Epithelial cell of proximal tubule (primary cell): ENCODE measurements around the gene ITGB3. TPM values are rescaled to one million over a fixed set of nuclear protein-coding genes. Genes with fewer than 3 reads are reported as not detected.

Experiments used
- DNase-seq: peaks from one replicate; pipeline ENCODE4 v3.0.0-alpha.2; 2011; ENCODE audit warnings: low read depth
- H3K4me3 ChIP-seq: 2 replicates; pipeline ENCODE4 v1.5.1; 2011; ENCODE audit warnings: low read depth, mild to moderate bottlenecking, low read length
- CTCF ChIP-seq: conservative IDR thresholded peaks from 2 replicates; pipeline ENCODE4 v1.5.1; 2012; ENCODE audit warnings: low read depth, mild to moderate bottlenecking, low read length
- total RNA-seq: library from RNA; depleted of rRNA; stranded (reverse); fragments of >200 nt; gene quantifications from 2 replicates; pipeline ENCODE4 v1.2.3, GENCODE V29; 2015

Gene ITGB3
- total RNA-seq, 1 donor from 2014 or later, result 181 TPM

DNA sequence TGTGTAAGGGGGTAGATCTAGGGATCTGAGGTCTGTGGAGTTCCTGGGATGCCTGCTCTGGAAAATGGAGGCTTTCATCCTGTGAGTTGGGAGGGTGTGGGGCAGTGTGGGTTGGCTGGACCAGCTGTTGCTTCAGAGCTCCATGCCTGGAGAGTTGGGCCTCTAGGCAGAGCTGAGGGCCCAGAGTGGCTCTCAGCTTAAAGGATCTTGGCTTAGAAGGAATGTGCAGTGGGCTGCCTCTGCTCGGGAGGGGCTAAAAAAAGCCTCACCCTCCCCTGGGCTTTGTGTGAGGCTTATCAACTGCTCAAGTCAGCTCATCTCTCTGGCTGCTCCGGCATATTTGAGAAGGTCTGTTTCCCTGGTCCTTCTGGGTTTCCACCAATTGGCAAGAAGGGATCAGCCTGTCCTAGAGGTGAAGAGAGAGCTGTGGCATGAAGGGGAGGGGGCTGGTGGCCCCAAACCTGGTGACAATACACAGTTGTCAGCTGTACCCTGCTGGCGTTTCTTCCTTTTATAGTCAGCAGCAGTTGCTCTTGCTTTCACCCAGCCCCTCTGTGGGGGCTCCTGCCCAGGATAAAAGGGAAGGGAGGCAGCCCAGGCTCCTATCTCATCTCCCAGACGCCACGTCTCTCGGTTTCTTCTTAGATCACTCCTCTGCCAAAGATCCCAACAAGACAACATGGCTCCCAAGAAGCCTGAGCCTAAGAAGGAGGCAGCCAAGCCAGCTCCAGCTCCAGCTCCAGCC is 44.7 kb upstream of the ITGB3 start, which contains the start of gene MYL4:
TSS of gene MYL4 (plus strand) at position 605 of the 745 bp plus-strand sequence. CDS start at position 680, 75 bp downstream.
- TF ChIP-seq CTCF, result no peak
- no peak for DNase-seq
- H3K4me3 ChIP-seq, result no peak within 1 kb of the TSS

- no peak for DNase-seq
- no peak overlapping the region for H3K4me3 ChIP-seq
- no peak for TF ChIP-seq CTCF
Observed at GRCh38 chr17:47209499-47209898, 44.1 kb upstream of the ITGB3 start.

DNA sequence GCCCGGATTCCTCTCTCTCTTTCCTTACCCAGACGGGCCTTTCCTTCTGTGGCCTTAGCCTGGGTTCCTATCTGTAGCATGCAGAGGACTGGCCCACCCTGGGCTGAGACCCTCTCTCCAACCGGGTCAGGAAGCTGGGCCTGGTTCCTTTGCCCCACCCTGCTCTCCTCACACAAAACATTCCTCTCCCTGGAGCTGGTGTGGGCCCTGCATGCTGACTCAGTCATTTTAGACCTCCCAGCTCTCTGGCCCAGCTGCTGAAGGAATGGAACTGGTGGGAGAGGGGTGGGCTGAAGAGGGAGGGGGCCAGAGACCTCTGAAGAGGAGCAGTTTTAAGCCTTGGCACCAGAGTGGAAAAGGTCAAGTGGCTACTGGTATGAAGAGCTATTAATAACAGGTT is 43.5 kb upstream of the ITGB3 start:
- DNase-seq, result no peak
- H3K4me3 ChIP-seq, result no peak overlapping the region
- TF ChIP-seq CTCF, result no peak

- no peak for DNase-seq
- no peak overlapping the region for H3K4me3 ChIP-seq
- no peak for TF ChIP-seq CTCF
Observed at GRCh38 chr17:47210779-47211178, 42.8 kb upstream of the ITGB3 start.

DNA sequence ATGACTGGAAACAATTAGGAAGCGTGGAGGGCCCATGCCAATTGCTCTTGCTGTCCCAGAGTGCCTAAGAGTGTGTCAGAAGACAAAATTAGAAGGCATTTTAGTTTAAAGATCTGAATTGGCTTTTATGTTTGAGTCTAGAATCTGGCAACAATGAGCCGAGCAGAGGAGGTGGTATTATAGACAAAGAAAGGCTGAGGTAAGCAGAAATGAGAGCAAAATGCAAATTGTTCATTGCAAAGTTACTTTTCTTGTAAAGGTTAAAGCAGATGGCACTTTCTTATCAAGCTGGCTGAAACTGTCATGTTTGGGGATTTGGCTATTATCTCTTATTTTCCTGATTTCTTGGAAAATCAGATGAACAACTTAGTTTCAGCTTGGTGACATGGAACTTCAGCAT is 41.2 kb upstream of the ITGB3 start:
- no peak for DNase-seq
- no peak for TF ChIP-seq CTCF
- no peak overlapping the region for H3K4me3 ChIP-seq

- DNase-seq, result no peak
Observed at GRCh38 chr17:47213540-47213939, 40.1 kb upstream of the ITGB3 start.

More at GRCh38 chr17:47213540-47213939, 40.1 kb upstream of the ITGB3 start:
- no peak for TF ChIP-seq CTCF
- no peak overlapping the region for H3K4me3 ChIP-seq
